Skin epidermis (tissue), 12 donors: ENCODE data around the gene MYO3B.

ENCODE experiments used
- H3K27ac ChIP-seq, 21 experiments: fragments of 200-600 bp; sonication (generic) in 11 of 21; one replicate each; pipeline ENCODE4 v1.5.0; 2020; ENCODE audit warnings: mild to moderate bottlenecking in 3 of 21, inconsistent platforms in 2 of 21, moderate library complexity in 2 of 21
- H3K4me3 ChIP-seq, 7 experiments: fragments of 200-600 bp; sonication (generic) in 2 of 7; one replicate each; pipeline ENCODE4 v1.5.0; 2020; ENCODE audit warnings: inconsistent platforms in 2 of 7, mild to moderate bottlenecking in 2 of 7, moderate library complexity in 1 of 7

The MYO3B gene

GRCh38 chr2:170689481-170689880 is 511.5 kb downstream of the MYO3B start:
- H3K27ac ChIP-seq, result no peak overlapping the region
- H3K4me3 ChIP-seq, result no peak overlapping the region

GRCh38 chr2:170690640-170691039 is 512.7 kb downstream of the MYO3B start:
- Histone ChIP-seq H3K4me3 (no peak overlapping the region), H3K27ac (no peak overlapping the region)

GRCh38 chr2:170694316-170694715 is 516.4 kb downstream of the MYO3B start:
- Histone ChIP-seq H3K27ac (no peak overlapping the region), H3K4me3 (no peak overlapping the region)

- no peak overlapping the region for H3K27ac ChIP-seq
- no peak overlapping the region for H3K4me3 ChIP-seq
These were observed 517.8 kb downstream of the MYO3B start for GRCh38 chr2:170695521-170696410.

GRCh38 chr2:170696948-170697347 is 519.0 kb downstream of the MYO3B start:
- H3K27ac ChIP-seq, result no peak overlapping the region

GRCh38 chr2:170701011-170701410 is 523.1 kb downstream of the MYO3B start:
- no peak overlapping the region for H3K4me3 ChIP-seq
- H3K27ac ChIP-seq, result no peak overlapping the region

More at GRCh38 chr2:170696948-170697347, 519.0 kb downstream of the MYO3B start:
- no peak overlapping the region for H3K4me3 ChIP-seq

GRCh38 chr2:170703776-170704476 is 526.0 kb downstream of the MYO3B start:
- Histone ChIP-seq H3K4me3 (no peak overlapping the region), H3K27ac (no peak overlapping the region)
